Fibroblast of skin of right biceps (primary cell): ENCODE results near the gene NECAB2.

ENCODE experiments used
- DNase-seq: peaks from one replicate; pipeline ENCODE4 v3.0.0-alpha.2; 2013

Gene NECAB2

DNA sequence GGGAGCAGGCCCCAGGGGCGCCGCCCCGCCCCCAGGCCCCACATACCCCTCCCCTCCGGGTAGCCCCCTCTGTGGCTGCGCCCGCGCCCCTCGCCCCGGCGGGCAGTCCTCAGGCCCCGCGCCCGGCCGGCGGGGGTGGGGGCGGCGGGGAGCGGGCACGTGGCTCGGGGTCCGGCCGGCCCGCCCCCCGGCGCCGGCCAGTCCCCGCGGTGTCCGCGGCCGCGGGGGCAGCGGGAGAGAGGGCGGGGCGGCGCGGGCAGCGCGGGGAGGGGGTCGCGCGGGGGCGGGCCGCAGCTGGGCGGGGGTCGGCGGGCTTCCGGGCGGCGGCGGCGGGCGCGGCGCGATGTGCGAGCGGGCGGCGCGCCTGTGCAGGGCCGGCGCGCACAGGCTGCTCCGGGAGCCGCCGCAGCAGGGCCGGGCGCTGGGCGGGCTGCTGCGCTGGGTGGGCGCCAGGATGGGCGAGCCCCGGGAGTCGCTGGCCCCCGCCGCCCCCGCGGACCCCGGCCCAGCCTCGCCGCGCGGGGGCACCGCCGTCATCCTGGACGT lies 335 bp downstream of the NECAB2 start:
- no peak for DNase-seq

DNA sequence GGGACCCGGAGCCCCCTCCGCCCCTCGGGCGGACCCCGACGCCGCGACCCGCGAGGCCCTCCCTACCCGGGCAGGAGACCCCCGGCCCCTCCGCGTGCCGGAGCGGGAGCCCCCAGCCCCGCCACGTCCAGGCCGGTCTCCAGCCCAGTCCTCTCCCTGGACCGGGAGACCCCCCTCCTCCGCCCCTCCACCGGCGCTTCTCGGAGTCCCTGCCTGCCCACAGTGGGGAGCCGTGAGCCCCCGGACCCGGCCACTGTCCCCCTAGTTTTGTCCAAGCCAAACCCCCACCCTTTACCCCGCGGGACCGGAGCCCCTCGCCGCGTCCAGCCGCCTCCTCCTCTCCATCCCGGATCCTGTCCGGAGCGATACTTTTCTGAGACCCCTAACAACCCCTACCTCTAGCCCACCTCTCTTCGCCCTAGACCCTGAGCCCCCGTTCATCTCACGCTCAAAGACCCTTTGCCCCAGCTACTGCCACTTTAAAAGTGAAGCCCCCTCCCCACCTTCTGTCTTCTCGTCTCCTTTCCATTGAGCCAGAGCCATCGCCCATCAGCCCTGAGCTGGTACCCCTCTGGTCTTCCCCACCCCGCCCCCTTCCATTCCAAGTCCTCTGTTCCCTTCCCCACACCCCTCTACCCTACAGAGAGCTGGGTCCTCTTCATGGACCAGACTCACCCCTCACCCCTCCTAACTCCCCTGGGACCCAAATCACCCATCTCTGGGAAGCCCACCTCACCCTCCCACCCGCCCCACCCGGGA lies 1.0 kb downstream of the NECAB2 start:
- DNase-seq, result no peak

DNA sequence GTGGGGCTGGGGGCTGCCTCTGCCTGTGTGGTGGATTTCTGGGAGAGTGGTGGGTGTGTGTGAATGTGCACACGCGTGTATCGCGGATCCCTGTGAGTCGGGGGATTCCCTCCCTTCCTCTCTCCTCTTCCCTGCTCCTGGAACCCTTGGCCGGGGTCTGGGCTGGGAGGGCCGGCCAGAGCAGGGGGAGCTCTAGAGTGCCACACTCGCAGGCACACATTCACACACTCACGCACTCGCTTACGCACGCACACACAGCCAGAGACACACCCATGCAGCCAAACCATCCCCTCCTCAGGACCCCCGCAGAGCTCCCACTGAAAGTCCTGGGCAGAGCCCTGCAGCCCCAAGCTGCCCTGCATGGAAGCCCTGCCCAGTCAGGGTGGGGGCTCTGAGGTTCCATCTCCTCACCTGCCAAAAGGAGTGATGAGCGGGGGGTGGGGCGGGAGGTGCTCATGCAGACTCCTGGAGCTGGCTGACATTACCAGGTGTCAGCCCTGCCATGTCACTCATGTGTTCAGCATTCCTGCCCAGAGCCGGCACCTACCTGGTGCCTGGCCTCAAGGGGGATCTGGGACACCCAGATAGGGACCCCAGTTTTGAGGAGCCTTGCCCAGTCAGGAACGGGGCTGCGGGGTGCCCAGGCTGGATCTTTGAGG lies 1.9 kb downstream of the NECAB2 start:
- no peak for DNase-seq

DNA sequence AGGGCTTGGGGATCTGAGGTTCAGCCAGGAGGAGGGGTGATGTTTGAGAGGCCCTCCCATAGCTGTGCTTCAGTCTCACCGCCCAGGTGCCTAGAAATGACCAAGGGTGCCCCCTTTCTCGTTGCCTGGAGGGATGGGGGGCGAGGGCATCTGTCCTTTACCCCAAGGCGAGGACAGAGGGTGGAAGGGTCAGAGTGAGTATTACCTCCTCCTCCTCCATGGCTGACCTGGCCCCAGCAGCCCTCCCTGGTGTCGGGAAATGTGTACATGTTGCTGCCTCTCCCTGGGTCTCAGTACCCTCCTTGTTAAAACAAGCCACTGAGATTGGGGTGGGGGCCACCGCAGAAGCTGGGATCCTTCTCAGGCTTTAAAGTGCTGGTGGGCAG lies 2.4 kb downstream of the NECAB2 start:
- DNase-seq, result no peak

GRCh38 chr16:83971165-83972130 lies 3.4 kb downstream of the NECAB2 start:
- DNase-seq, result no peak

- no peak for DNase-seq
Observed at GRCh38 chr16:83972256-83973008, 4.4 kb downstream of the NECAB2 start.

DNA sequence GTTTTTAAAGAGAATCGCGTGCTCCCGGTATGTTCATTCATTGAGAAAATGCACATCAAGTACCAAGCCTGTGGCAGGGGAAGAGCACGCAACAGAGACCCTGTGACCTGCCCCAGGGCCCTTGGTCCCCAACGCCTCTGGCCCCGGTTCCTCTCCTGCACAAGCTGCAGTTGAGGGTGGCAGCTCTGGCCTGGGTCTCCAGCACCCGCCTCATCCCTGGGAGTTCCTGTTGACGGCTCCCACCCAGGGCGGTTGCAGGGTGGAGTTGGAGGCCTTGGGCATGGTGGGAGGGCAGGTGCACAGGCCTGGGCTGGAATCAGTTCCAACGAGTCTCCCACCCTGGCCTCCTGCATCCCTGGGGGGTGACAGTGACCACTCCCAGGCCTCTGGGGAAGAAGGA lies 5.0 kb downstream of the NECAB2 start:
- DNase-seq, result no peak

DNA sequence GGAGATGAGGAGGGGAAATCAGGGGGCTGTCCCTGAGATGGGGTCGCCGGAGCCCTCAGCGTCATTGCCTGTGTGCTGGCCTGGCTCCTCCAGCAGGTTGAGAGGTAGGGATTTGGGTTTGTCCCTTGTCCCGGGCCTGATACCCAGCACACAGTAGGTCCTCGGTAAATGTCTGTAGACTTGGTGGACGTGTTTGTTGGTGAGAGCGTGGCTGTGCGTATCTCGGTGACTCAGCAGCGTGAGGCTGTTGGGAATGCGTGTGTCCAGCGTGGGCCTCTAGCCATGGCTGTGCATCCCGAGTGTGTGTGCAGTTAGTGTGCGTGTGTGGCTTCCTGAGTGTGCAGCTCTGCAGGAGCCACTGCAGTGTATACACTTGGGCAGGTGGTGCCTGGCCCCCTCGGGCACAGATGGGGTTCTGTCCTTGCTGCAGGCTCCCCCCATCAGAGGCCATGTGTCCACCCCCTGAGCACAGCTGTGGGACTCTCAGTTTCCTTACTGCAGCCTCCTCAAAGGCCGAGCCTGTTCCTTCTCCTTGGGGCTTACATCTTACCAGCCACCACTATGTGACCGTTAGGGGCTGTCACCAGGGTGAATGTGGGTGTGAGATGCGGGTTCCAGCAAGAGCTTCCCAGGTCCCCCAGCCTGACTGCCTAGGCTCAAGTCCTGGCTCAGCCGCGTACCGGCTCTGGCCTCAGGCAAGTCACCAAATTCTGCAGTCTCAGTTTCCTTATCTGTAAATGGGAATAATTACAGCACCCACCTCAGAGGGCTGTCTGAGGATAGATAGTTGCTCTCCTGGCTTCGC lies 5.7 kb downstream of the NECAB2 start:
- no peak for DNase-seq

GRCh38 chr16:83974475-83974874 lies 6.4 kb downstream of the NECAB2 start:
- no peak for DNase-seq

DNA sequence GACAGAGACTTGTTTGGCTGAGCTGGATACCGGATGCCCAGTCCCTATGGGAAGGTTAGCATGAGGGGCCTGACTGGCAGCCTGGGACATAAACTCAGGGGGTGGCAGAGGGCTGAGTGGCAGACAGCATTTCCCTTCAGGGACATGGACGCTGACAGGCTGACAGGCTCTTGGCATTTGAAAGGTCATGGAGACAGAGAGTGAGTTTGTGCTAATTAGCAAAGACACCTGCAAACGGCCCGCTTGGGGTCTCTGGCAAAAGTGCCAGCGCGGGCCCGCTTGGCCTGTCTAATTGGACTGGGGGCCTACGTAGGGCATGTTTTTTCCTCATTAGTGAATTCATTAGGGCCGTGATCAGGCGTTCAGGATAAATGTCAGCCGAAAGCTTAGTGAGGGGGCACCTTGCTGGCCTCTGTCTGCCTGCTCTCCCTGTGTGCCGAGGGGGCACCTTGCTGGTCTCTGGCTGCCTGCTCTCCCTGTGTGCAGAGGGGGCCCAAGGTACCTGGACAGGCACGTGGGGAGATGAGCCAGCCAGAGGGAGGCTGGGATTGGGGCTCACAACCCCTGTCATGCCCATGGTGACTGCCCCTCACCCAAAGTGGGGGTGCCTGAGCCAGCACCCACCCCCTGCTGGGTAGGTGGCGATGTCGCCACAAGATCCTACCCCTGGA lies 7.7 kb downstream of the NECAB2 start:
- DNase-seq, result no peak

GRCh38 chr16:83977056-83977815 lies 9.2 kb downstream of the NECAB2 start:
- DNase-seq, result no peak

DNA sequence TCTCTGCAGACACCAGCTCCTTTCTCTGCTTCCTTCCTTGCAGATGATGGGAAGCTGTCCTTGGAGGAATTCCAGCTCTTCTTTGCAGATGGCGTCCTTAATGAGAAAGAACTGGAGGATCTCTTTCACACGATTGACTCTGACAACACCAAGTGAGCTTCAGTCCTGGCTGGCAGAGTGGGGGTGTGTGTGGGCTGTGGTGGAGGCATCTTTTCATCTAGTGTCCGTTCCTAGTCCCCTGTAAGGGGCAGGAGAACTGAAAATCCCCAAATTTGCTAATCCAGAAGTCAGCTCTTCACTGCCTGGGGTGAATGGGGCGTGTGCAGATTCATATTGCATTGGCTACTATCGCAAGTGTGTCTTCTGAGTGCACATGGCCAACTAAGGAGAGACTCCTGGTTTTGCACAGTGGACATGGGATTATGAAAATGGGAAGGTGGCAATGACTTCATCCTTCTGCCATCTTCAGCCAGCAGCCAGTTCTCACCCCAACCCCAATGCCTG lies 10.4 kb downstream of the NECAB2 start:
- DNase-seq, result no peak

- DNase-seq, result no peak
Observed at GRCh38 chr16:83979441-83979840, 11.4 kb downstream of the NECAB2 start.

- no peak for DNase-seq
Observed at GRCh38 chr16:83980794-83981193, 12.8 kb downstream of the NECAB2 start.

GRCh38 chr16:83981799-83982198 lies 13.8 kb downstream of the NECAB2 start:
- no peak for DNase-seq

- no peak for DNase-seq
Observed at GRCh38 chr16:83983491-83983890, 15.4 kb downstream of the NECAB2 start.

- DNase-seq, result no peak
Observed at GRCh38 chr16:83989300-83989699, 21.3 kb downstream of the NECAB2 start.

DNA sequence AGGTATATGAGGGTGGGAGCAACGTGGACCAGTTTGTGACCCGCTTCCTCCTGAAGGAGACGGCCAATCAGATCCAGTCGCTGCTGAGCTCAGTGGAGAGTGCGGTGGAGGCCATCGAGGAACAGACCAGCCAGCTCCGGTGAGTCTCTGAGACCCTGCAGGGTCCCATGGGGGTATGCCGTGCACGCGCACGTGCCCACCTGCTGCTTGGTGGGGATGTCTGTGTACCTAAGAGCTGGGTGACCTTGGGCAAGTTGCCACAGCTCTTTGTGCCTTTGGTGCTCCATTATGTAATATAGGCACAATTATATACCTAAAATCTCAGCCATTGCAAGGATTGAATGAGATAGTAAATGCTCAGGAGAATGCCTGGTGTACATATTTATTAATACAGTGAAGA lies 22.4 kb downstream of the NECAB2 start:
- DNase-seq, result no peak

DNA sequence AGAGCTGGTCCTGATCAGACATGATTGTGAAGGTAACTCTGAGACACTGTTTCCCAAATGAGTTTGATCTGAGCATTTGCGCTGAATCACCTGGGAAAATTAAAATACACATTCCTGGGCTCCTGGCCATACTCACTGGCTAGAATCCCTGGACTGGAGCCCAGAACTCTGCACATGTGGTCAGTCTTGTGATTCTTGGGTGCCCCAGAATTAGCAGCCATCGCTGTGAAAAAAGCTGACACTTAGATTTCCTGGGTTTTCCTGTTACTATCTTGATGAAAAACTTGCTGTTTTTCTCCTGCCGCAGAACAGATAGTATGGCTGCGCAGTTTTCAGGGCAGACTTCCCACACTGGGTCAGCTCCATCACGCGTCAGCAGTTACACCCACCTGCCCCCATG lies 24.6 kb downstream of the NECAB2 start:
- peak; percentile 51 for DNase-seq

DNA sequence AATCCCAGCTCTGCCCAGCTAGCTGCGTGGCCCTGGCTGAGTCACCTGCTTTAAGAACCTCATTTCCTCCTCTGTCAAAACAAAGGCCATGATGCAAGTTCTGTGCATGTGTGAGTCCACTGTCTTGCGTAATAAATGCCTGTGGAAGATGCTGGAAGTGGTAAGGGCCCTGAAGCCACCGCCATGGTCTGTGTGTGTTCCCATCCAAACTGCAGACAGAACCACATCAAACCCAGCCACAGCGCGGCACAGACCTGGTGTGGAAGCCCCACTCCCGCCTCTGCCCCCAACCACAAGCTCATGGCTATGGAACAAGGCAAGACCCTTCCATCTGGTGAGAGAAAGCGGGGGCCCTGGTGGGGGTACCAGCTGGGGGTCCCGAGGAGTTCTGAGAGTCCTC lies 26.0 kb downstream of the NECAB2 start:
- DNase-seq, result peak; percentile 87
